ENCODE results near the gene RAB28.

Gene RAB28

GRCh38 chr4:13355111-13355880, 128.8 kb downstream of the RAB28 start:
- H3K4me3 ChIP-seq (ENCODE audit: control insufficient read depth, low read depth, low read length): no peak overlapping the region
- TF ChIP-seq, protein P1, sequence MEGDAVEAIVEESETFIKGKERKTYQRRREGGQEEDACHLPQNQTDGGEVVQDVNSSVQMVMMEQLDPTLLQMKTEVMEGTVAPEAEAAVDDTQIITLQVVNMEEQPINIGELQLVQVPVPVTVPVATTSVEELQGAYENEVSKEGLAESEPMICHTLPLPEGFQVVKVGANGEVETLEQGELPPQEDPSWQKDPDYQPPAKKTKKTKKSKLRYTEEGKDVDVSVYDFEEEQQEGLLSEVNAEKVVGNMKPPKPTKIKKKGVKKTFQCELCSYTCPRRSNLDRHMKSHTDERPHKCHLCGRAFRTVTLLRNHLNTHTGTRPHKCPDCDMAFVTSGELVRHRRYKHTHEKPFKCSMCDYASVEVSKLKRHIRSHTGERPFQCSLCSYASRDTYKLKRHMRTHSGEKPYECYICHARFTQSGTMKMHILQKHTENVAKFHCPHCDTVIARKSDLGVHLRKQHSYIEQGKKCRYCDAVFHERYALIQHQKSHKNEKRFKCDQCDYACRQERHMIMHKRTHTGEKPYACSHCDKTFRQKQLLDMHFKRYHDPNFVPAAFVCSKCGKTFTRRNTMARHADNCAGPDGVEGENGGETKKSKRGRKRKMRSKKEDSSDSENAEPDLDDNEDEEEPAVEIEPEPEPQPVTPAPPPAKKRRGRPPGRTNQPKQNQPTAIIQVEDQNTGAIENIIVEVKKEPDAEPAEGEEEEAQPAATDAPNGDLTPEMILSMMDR (IDR thresholded peaks at IDR 0.05; ENCODE audit: control insufficient read depth, insufficient read depth, low read depth, low read length, missing control alignments): no peak
- no peak for DNase-seq (ENCODE audit: low read depth)

GRCh38 chr4:13349096-13349495, 135.0 kb downstream of the RAB28 start:
- no peak overlapping the region for H3K4me3 ChIP-seq (ENCODE audit: control insufficient read depth, low read depth, low read length)
- no peak for DNase-seq (ENCODE audit: low read depth)
- TF ChIP-seq, protein P1 (IDR thresholded peaks at IDR 0.05; ENCODE audit: control insufficient read depth, insufficient read depth, low read depth, low read length, missing control alignments): no peak

- TF ChIP-seq, protein P1 (IDR thresholded peaks at IDR 0.05; ENCODE audit: control insufficient read depth, insufficient read depth, low read depth, low read length, missing control alignments): no peak
- no peak for DNase-seq (ENCODE audit: low read depth)
- H3K4me3 ChIP-seq (ENCODE audit: control insufficient read depth, low read depth, low read length): no peak overlapping the region
These were observed 135.9 kb downstream of the RAB28 start for GRCh38 chr4:13348216-13348615.

- no peak for DNase-seq (ENCODE audit: low read depth)
- no peak overlapping the region for H3K4me3 ChIP-seq (ENCODE audit: control insufficient read depth, low read depth, low read length)
- TF ChIP-seq, protein P1 (IDR thresholded peaks at IDR 0.05; ENCODE audit: control insufficient read depth, insufficient read depth, low read depth, low read length, missing control alignments): no peak
These were observed 136.5 kb downstream of the RAB28 start for GRCh38 chr4:13347517-13348125.

- DNase-seq (ENCODE audit: low read depth): no peak
- TF ChIP-seq, protein P1 (IDR thresholded peaks at IDR 0.05; ENCODE audit: control insufficient read depth, insufficient read depth, low read depth, low read length, missing control alignments): no peak
- no peak overlapping the region for H3K4me3 ChIP-seq (ENCODE audit: control insufficient read depth, low read depth, low read length)
These were observed 139.9 kb downstream of the RAB28 start for GRCh38 chr4:13344216-13344615.

- TF ChIP-seq, protein P1 (IDR thresholded peaks at IDR 0.05; ENCODE audit: control insufficient read depth, insufficient read depth, low read depth, low read length, missing control alignments): no peak
- H3K4me3 ChIP-seq (ENCODE audit: control insufficient read depth, low read depth, low read length): no peak overlapping the region
- DNase-seq (ENCODE audit: low read depth): no peak
These were observed 143.5 kb downstream of the RAB28 start for GRCh38 chr4:13340672-13341071.
